Spleen (tissue), 7 donors: ENCODE data around the gene STX8.

ENCODE experiments used
- CTCF ChIP-seq, 11 experiments: fragments of 200-600 bp in 7 of 11; fragments of 450-650 bp in 4 of 11; sonication (generic) in 4 of 11; IDR thresholded peaks in 8 of 11; conservative IDR thresholded peaks in 3 of 11; 1 replicate in 7 of 11; 2 replicates in 4 of 11; pipeline versions ENCODE4 v1.4.0 to v1.8.0; 2016 to 2021; ENCODE audit warnings: antibody characterized with exemption in 11 of 11, inconsistent platforms in 4 of 11, mild to moderate bottlenecking in 1 of 11
- POLR2A ChIP-seq, 3 donors: fragments of 450-650 bp; IDR thresholded peaks; one replicate each; pipeline ENCODE4 v1.5.1; 2017; ENCODE audit warnings: antibody characterized with exemption in 3 of 3, mild to moderate bottlenecking in 1 of 3
- POLR2AphosphoS5 ChIP-seq, 3 donors: sonication (generic); formaldehyde crosslinking; IDR thresholded peaks; one replicate each; pipeline ENCODE4 v1.5.1; 2017; ENCODE audit warnings: antibody characterized with exemption in 3 of 3
- donor health status: DM: no; HTN: no; CAD: no; lungs with moderate emphysema.
- donor health status: DM: no; HTN: no; CAD: no.
- donor health status: DM: no; HTN: no; CAD: no.

- TF ChIP-seq CTCF (IDR thresholded peaks at IDR 0.05 in 8 of 11, conservative IDR thresholded peaks at IDR 0.05 in 3 of 11) (no peak), POLR2A (IDR thresholded peaks at IDR 0.05) (no peak), POLR2AphosphoS5 (IDR thresholded peaks at IDR 0.05) (no peak)
These were observed 285.4 kb downstream of the STX8 start for GRCh38 chr17:9290226-9290613.
